ENCODE measurements around the gene TFCP2.

Gene TFCP2

GRCh38 chr12:51124504-51124903, 48.4 kb downstream of the TFCP2 start:
- Histone ChIP-seq H3K27ac (no peak overlapping the region), H3K79me2 (ENCODE audit: insufficient read depth, low read depth) (no peaks in the 10 kb centered on the region), H2AFZ (ENCODE audit: low read depth) (no peak overlapping the region), H4K20me1 (ENCODE audit: insufficient read depth) (no peaks in the 10 kb centered on the region), H3K4me2 (no peak overlapping the region), H3K9ac (no peak overlapping the region), H3K4me1 (ENCODE audit: low read depth, poor library complexity, severe bottlenecking) (peaks cover 3% of the 10 kb centered on the region), H3K36me3 (ENCODE audit: insufficient read depth) (no peaks in the 10 kb centered on the region), H3K4me3 (IDR thresholded peaks at IDR 0.05; ENCODE audit: insufficient read depth, low read depth, low read length) (no peak overlapping the region), H3K27me3 (ENCODE audit: insufficient read depth, low read depth) (no peaks in the 10 kb centered on the region)
- TF ChIP-seq CTCF (conservative IDR thresholded peaks at IDR 0.05; ENCODE audit: low read depth, low read length): no peak

DNA sequence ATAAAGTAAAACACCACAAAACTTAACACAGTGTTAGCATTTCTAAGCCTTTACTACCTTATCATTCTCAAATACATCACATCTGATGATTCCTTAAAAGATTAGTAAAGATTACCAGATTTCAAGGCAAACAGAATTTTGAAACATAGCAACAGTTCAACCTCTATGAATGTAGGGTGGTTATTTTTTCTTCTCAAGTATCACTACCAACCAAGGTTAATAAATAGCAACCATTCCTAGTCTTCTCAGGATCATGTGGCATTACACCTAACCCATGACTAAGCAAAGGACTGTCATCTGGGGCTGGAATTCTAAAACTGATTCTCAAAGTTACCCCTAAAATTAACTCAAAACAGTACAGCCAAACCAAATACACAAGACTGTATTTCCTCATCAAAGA, 50.1 kb downstream of the TFCP2 start:
- H3K27me3 ChIP-seq (ENCODE audit: insufficient read depth, low read depth): no peaks in the 10 kb centered on the region
- H3K4me1 ChIP-seq (ENCODE audit: low read depth, poor library complexity, severe bottlenecking): no peaks in the 10 kb centered on the region
- no peak overlapping the region for H2AFZ ChIP-seq (ENCODE audit: low read depth)
- no peak for TF ChIP-seq CTCF (conservative IDR thresholded peaks at IDR 0.05; ENCODE audit: low read depth, low read length)
- H3K79me2 ChIP-seq (ENCODE audit: insufficient read depth, low read depth): no peaks in the 10 kb centered on the region
- no peak overlapping the region for H3K27ac ChIP-seq
- H3K4me2 ChIP-seq: no peak overlapping the region
- no peak overlapping the region for H3K4me3 ChIP-seq (IDR thresholded peaks at IDR 0.05; ENCODE audit: insufficient read depth, low read depth, low read length)
- no peaks in the 10 kb centered on the region for H4K20me1 ChIP-seq (ENCODE audit: insufficient read depth)
- H3K36me3 ChIP-seq (ENCODE audit: insufficient read depth): no peaks in the 10 kb centered on the region
- no peak overlapping the region for H3K9ac ChIP-seq

GRCh38 chr12:51118706-51119105, 54.2 kb downstream of the TFCP2 start:
- H3K27ac ChIP-seq: no peak overlapping the region

DNA sequence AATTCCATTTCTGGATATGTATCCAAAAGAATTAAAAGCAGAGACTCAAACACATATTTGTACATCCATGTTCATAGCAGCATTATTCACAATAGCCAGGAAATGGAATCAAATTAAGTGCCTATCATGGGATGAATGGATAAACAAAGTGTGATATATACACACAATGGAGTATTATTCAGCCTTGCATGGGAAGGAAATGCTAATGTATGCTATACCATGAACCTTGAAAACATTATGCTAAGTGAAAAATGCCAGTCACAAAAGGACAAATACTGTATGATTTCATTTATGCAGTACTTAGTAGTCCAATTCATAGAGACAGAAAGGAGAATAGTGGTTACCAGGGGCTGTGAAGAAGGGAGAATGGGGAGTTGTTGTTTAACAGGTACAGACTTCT, 57.4 kb downstream of the TFCP2 start:
- H3K4me2 ChIP-seq: no peak overlapping the region
- no peaks in the 10 kb centered on the region for H3K36me3 ChIP-seq (ENCODE audit: insufficient read depth)
- no peaks in the 10 kb centered on the region for H3K27me3 ChIP-seq (ENCODE audit: insufficient read depth, low read depth)
- H3K79me2 ChIP-seq (ENCODE audit: insufficient read depth, low read depth): no peaks in the 10 kb centered on the region
- TF ChIP-seq CTCF (conservative IDR thresholded peaks at IDR 0.05; ENCODE audit: low read depth, low read length): no peak
- no peak overlapping the region for H3K27ac ChIP-seq
- no peaks in the 10 kb centered on the region for H4K20me1 ChIP-seq (ENCODE audit: insufficient read depth)
- no peak overlapping the region for H2AFZ ChIP-seq (ENCODE audit: low read depth)
- H3K4me3 ChIP-seq (IDR thresholded peaks at IDR 0.05; ENCODE audit: insufficient read depth, low read depth, low read length): no peak overlapping the region
- H3K9ac ChIP-seq: no peak overlapping the region
- H3K4me1 ChIP-seq (ENCODE audit: low read depth, poor library complexity, severe bottlenecking): no peaks in the 10 kb centered on the region

More at GRCh38 chr12:51118706-51119105, 54.2 kb downstream of the TFCP2 start:
- no peaks in the 10 kb centered on the region for H3K27me3 ChIP-seq (ENCODE audit: insufficient read depth, low read depth)
- no peak overlapping the region for H3K4me3 ChIP-seq (IDR thresholded peaks at IDR 0.05; ENCODE audit: insufficient read depth, low read depth, low read length)
- TF ChIP-seq CTCF (conservative IDR thresholded peaks at IDR 0.05; ENCODE audit: low read depth, low read length): no peak
- H4K20me1 ChIP-seq (ENCODE audit: insufficient read depth): no peaks in the 10 kb centered on the region
- no peak overlapping the region for H3K4me2 ChIP-seq
- no peaks in the 10 kb centered on the region for H3K4me1 ChIP-seq (ENCODE audit: low read depth, poor library complexity, severe bottlenecking)
- H3K9ac ChIP-seq: no peak overlapping the region
- no peaks in the 10 kb centered on the region for H3K36me3 ChIP-seq (ENCODE audit: insufficient read depth)
- H2AFZ ChIP-seq (ENCODE audit: low read depth): no peak overlapping the region
- no peaks in the 10 kb centered on the region for H3K79me2 ChIP-seq (ENCODE audit: insufficient read depth, low read depth)

All from KMS-11 (cell line).